ENCODE data around the gene GLIPR1. TPM values are rescaled to one million over a fixed set of nuclear protein-coding genes. Genes with fewer than 3 reads are reported as not detected.

The GLIPR1 gene
- total RNA-seq: 46.3 and 50.5 TPM in 2 replicates

DNA sequence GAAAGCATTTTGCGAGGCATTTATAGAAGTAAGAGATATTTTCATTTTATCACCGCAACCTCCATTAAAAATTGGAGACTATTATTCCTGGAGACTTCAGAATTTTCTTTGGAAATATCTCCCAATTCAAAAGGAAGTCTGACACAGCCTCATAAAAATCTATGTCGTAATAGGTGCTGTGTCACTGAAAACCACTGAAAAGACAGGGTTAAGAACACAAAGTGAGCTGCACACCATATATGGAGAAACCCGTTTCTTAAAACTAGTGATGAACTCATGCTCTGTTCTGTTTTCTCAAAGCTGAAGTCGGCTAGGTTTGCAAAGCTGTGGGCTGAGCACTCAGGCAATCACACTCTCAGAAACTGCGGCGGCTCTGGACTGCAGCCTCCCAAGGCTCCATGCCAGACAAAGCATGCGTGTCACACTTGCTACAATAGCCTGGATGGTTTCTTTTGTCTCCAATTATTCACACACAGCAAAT, at the start of gene GLIPR1:
GLIPR1 (plus strand) TSS at position 287 of the 481 bp plus-strand sequence; CDS start at position 413, 126 bp downstream.

DNA sequence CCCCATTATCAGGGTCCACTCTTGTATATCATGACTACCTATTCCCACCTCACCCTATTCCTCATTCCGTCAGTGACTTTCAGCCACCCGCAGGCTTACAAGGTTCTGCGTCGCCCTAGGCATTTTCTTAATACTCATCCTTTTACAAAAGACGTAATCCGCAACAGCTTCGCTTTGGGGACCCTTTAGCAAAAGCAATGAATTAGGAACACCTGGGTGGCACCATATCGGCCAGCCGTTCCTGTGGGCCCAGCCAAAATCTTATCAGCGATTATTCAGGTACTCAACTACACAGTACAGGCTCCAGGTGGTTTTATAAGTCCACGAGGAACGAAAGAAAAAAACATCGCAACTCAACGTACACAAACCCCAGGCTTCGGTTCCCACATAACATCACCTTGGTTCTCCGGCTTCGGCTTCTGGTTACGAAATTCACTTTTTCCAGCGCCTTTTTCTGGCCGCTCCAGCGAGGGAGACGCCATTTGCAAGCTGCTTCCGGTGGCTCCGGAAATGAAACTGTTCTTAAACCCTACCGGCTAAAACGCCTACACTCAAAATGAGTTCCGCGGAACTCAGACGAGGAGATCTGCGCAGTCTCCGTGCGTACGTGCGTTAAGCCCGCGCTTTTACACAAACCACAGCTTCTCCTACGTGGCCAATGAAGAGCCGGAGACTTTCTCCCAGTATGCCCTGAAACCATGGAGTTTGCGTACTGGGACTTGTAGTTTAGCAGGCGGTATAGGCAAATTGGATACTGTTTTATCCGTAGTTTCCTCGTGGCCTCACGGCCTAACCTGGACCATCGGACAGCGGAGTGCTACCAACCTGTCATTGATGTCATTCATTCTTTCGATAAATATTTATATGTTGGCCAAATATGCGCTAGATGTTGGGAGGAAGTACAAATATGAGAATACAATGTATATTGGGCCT, 30.8 kb downstream of the GLIPR1 start, which contains the start of gene KRR1:
KRR1 (minus strand) TSS at position 494 of the 933 bp plus-strand sequence; CDS start at position 482, 12 bp downstream.

Other genes starting within 250 kb of the GLIPR1 start
- gene CAPS2, start 150.4 kb upstream of the GLIPR1 start, total RNA-seq: 2.5 and 3.5 TPM in 2 replicates
- gene GLIPR1L1, start 146.1 kb upstream of the GLIPR1 start, total RNA-seq: not detected in 2 replicates
- 0.18 and 0.56 TPM in 2 replicates for gene GLIPR1L2, start 89.7 kb upstream of the GLIPR1 start, total RNA-seq
- gene KRR1, start 30.9 kb downstream of the GLIPR1 start, total RNA-seq: 27.7 and 28.8 TPM in 2 replicates

All from endothelial cell of coronary artery (primary cell).